Vagina (tissue), 2 donors: ENCODE data around the gene CHST1. TPM values are rescaled to one million over a fixed set of nuclear protein-coding genes. Genes with fewer than 3 reads are reported as not detected.

ENCODE experiments used
- DNase-seq, 2 donors: peaks; one replicate each; pipeline ENCODE4 v3.0.0-alpha.2; 2017; ENCODE audit errors: extremely low spot score in 2 of 2
- H3K27ac ChIP-seq: fragments of 200-600 bp; sonication (generic); one replicate; pipeline ENCODE4 v1.5.1; 2019
- H3K27me3 ChIP-seq: fragments of 200-600 bp; sonication (generic); one replicate; pipeline ENCODE4 v1.5.1; 2019
- H3K36me3 ChIP-seq, 2 donors: fragments of 200-600 bp; sonication (generic); one replicate each; pipeline ENCODE4 v1.5.1; 2017 to 2019
- H3K4me1 ChIP-seq: fragments of 200-600 bp; sonication (generic); one replicate; pipeline ENCODE4 v1.5.1; 2019
- H3K4me3 ChIP-seq, 2 donors: fragments of 200-600 bp; sonication (generic); 1 replicate in 1 of 2; 2 replicates in 1 of 2; pipeline ENCODE4 v1.5.1; 2016 to 2019
- H3K9me3 ChIP-seq: fragments of 200-600 bp; sonication (generic); one replicate; pipeline ENCODE4 v1.5.1; 2019
- POLR2A ChIP-seq, 2 donors: fragments of 450-650 bp; IDR thresholded peaks; one replicate each; pipeline ENCODE4 v1.6.1; 2017; ENCODE audit warnings: antibody characterized with exemption in 2 of 2, mild to moderate bottlenecking in 2 of 2, moderate library complexity in 2 of 2
- POLR2AphosphoS5 ChIP-seq, 2 donors: sonication (generic); formaldehyde crosslinking; IDR thresholded peaks; one replicate each; pipeline ENCODE4 v1.9.0; 2017; ENCODE audit warnings: antibody characterized with exemption in 2 of 2, mild to moderate bottlenecking in 2 of 2, low read depth in 1 of 2; ENCODE audit not compliant: insufficient read depth in 1 of 2
- intact Hi-C: fragments of 100-400 bp; cut with DNase I; formaldehyde crosslinking; loops from one replicate; pipeline ENCODE4 v1.15.1; 2023
- total RNA-seq: library from RNA; depleted of rRNA; stranded (reverse); fragments of >200 nt; gene quantifications from one replicate; pipeline ENCODE4 v1.2.3, GENCODE V29; 2016
- TF ChIP-seq, protein P1 (sequence below), 3 experiments: fragments of 450-650 bp in 2 of 3; fragments of 200-600 bp in 1 of 3; sonication (generic) in 1 of 3; IDR thresholded peaks; one replicate each; pipeline ENCODE4 v1.5.1; 2017 to 2019; ENCODE audit warnings: antibody characterized with exemption in 3 of 3, mild to moderate bottlenecking in 2 of 3, moderate library complexity in 2 of 3

CHST1 gene
- total RNA-seq, 1 donor from 2014 or later = 2.0 TPM

DNA sequence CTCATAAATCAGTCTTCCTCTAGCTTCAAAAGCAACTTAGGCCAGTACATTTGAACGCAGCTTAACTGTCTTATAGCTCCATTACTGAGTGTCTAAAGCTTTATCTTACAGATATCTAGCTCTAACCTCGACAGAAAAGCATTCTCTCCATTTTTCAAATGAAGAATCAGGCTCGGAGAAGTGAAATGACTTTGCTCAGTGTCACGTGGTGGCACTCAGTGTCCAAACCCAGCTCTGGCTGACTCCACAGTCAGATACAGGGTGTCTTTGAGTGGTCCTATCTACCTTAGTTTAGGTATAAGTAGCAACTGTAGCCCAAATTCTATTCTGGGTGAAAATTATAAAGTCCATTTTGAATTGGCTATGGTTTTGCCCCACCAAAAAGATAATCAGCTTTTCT, 38.7 kb upstream of the CHST1 start:
- DNase-seq = no peak
- Histone ChIP-seq H3K36me3 (no peaks in the 10 kb centered on the region), H3K4me3 (no peak overlapping the region), H3K27me3 (no peaks in the 10 kb centered on the region), H3K4me1 (no peaks in the 10 kb centered on the region), H3K27ac (no peak overlapping the region), H3K9me3 (no peaks in the 10 kb centered on the region)
- intact Hi-C loops = no loop called here
- no peak for TF ChIP-seq POLR2AphosphoS5 (IDR thresholded peaks at IDR 0.05; ENCODE audit: insufficient read depth in 1 of 2, low read depth in 1 of 2)
- TF ChIP-seq, protein P1, sequence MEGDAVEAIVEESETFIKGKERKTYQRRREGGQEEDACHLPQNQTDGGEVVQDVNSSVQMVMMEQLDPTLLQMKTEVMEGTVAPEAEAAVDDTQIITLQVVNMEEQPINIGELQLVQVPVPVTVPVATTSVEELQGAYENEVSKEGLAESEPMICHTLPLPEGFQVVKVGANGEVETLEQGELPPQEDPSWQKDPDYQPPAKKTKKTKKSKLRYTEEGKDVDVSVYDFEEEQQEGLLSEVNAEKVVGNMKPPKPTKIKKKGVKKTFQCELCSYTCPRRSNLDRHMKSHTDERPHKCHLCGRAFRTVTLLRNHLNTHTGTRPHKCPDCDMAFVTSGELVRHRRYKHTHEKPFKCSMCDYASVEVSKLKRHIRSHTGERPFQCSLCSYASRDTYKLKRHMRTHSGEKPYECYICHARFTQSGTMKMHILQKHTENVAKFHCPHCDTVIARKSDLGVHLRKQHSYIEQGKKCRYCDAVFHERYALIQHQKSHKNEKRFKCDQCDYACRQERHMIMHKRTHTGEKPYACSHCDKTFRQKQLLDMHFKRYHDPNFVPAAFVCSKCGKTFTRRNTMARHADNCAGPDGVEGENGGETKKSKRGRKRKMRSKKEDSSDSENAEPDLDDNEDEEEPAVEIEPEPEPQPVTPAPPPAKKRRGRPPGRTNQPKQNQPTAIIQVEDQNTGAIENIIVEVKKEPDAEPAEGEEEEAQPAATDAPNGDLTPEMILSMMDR (IDR thresholded peaks at IDR 0.05) = no peak
- no peak for TF ChIP-seq POLR2A (IDR thresholded peaks at IDR 0.05)

DNA sequence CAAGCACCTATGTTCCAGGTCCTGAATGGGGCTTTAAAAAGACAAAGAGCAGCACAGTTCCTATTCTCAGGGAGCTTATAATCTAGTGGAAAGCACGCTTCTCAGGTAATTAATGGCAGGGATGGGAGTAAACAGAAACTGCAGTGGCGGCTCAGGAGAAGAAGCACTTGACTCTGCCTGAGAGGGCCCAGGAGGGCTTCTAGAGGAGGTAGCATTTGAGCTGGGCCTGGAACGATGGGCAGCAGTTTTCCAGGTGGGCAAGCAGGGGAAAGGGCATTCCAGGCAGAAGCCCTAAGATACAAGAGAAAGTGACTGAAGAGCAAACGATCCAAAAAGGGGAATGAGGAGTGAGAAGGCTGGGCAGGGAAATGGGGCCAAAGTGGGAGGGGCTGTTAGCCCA, 37.1 kb upstream of the CHST1 start:
- TF ChIP-seq, protein P1 (IDR thresholded peaks at IDR 0.05) = no peak
- TF ChIP-seq POLR2AphosphoS5 (IDR thresholded peaks at IDR 0.05; ENCODE audit: insufficient read depth in 1 of 2, low read depth in 1 of 2) (no peak), POLR2A (IDR thresholded peaks at IDR 0.05) (no peak)
- Histone ChIP-seq H3K4me1 (no peaks in the 10 kb centered on the region), H3K27me3 (no peaks in the 10 kb centered on the region), H3K4me3 (no peak overlapping the region), H3K36me3 (no peaks in the 10 kb centered on the region), H3K27ac (no peak overlapping the region), H3K9me3 (no peaks in the 10 kb centered on the region)
- intact Hi-C loops = no loop called here
- no peak for DNase-seq

DNA sequence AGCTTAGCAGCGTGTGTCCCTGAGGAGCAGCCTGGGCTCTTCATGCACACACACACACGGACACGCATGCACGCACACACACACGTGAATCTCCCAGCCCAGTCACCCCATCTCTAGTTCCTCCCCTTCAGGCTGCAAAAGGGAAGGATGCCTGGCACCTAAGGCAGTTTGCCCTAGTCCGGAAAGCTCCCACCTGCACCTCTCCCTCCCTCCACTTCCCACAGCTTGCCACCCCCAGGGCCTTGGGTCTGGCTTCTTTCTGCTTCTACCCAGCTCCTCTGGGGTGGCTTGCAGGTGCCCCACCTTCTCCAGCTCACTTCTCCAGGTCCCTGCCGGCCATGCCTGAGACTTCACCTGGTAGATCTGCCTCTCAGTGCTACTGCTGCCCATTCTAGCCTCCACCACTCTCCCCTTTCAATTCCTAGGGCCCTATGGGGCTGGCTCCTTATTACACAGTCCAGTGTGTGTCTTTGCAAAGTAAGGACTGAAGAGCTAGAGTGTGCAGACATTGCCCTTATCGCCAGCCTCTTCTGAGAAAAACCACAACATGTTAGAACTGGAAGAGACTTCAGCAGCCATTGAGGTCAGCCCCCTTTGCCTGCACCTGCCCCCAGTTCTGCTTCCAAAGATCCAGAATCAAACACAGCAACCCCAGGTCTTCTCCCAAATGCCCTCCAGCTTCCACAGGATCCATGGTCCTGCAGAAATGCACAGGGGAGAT, 33.5 kb upstream of the CHST1 start:
- Histone ChIP-seq H3K4me3 (no peak overlapping the region), H3K4me1 (no peaks in the 10 kb centered on the region), H3K9me3 (no peaks in the 10 kb centered on the region), H3K36me3 (no peaks in the 10 kb centered on the region), H3K27me3 (no peaks in the 10 kb centered on the region), H3K27ac (no peak overlapping the region)
- DNase-seq = no peak
- intact Hi-C loops = no loop called here
- TF ChIP-seq POLR2A (IDR thresholded peaks at IDR 0.05) = no peak
- no peak for TF ChIP-seq POLR2AphosphoS5 (IDR thresholded peaks at IDR 0.05; ENCODE audit: insufficient read depth in 1 of 2, low read depth in 1 of 2)
- TF ChIP-seq, protein P1 (IDR thresholded peaks at IDR 0.05) = no peak

DNA sequence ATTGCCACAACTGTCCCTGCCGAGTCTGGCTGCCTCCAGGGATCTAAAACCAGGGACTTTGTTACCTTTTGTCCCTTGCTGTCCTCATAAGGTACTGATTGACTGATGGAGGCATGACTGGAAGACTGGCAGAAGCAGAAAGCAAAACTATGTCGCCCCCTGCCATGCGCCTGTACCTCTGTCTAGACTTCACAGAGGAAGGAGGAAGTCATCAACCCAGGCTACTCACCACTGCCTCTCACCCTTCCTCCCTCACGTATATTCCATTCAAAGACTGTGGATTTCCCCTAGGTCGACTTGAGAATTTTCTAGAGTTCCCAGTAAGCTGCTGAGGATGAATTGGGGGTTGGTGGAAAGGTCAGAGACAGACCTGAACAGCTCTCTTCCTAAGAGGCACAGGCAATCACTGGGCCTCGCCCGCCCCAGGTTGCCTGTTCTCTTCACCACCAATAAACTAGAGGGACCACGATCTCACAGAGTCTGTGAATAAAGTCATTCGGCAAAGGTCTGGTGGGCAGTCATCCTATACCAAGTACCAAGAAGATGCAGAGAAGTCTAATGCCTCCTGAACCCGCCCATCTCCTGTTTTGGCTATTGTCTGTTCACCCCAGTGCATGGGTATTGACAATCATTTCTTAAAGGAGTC, 27.5 kb upstream of the CHST1 start:
- Histone ChIP-seq H3K4me3 (no peak overlapping the region), H3K27me3 (no peaks in the 10 kb centered on the region), H3K36me3 (no peaks in the 10 kb centered on the region), H3K9me3 (no peaks in the 10 kb centered on the region), H3K27ac (no peak overlapping the region), H3K4me1 (no peaks in the 10 kb centered on the region)
- TF ChIP-seq POLR2AphosphoS5 (IDR thresholded peaks at IDR 0.05; ENCODE audit: insufficient read depth in 1 of 2, low read depth in 1 of 2) = no peak
- intact Hi-C loops = no loop called here
- no peak for DNase-seq

DNA sequence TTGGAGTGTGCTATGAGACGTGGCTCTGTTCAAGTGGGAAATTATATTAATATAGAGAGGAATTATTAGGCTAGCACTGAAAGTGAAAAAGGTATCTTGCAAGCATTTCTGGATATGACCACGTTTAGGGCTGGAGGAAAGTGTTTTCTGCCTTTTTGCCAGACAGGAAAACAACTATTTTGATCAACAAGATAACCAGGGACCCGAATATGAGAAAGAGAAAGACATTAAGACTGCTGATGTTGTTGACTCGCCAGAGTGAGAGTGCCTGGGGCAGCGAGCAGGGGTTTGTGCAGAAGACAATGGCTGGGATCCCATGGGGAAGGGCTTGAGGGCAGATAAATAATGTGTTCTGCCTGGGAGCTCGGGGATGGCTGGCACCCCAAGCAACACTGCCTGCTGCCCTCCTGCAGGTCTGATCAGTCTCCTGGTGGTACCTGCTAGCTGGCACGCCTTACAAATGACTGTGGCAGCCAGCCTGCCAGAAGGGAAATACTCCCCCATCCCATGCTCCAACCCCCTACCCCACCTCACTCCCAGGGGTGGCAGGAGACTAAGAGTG, 23.1 kb upstream of the CHST1 start:
- H3K9me3 ChIP-seq = no peaks in the 10 kb centered on the region
- H3K27ac ChIP-seq = no peak overlapping the region
- H3K4me1 ChIP-seq = no peaks in the 10 kb centered on the region
- H3K27me3 ChIP-seq = no peaks in the 10 kb centered on the region
- H3K4me3 ChIP-seq = no peak overlapping the region
- TF ChIP-seq, protein P1 (IDR thresholded peaks at IDR 0.05) = no peak
- H3K36me3 ChIP-seq = no peaks in the 10 kb centered on the region
- no peak for DNase-seq
- intact Hi-C loops = no loop called here
